A549 (cell line): Measurements from ENCODE around the gene RNF213. TPM values are rescaled to one million over a fixed set of nuclear protein-coding genes. Genes with fewer than 3 reads are reported as not detected.

Experiments
- ATAC-seq, 2 experiments: fragments of 200-7000 bp in 1 of 2; fragments of >200 bp in 1 of 2; cut with Nextera tagmentation in 1 of 2; cut with Tn5 transposase in 1 of 2; 3 replicates each; pipeline versions ENCODE4 v1.8.0 to v1.9.1; 2018 to 2020; ENCODE audit warnings: mild to moderate bottlenecking in 1 of 2, moderate library complexity in 1 of 2
- CTCF ChIA-PET: fragments of 300-600 bp; sonication (Branson Sonifier 250); formaldehyde crosslinking; extraction: SDS; loops from one replicate; lab custom pipeline; 2021; ENCODE audit warnings: antibody characterized with exemption, inconsistent platforms; lab: Yijun Ruan, JAX
- POLR2A ChIA-PET: fragments of 350-600 bp; formaldehyde crosslinking; extraction: SDS; loops from one replicate; lab custom pipeline; 2021; ENCODE audit warnings: antibody characterized with exemption, inconsistent platforms; lab: Yijun Ruan, JAX
- DNase-seq, 2 experiments: peaks; one replicate each; pipeline versions ENCODE4 v3.0.0 to v3.0.0-alpha.2; 2011 to 2016; ENCODE audit warnings: low read depth in 1 of 2, low spot score in 1 of 2
- FAIRE-seq: peaks from 2 replicates; lab custom pipeline; 2011; peaks lifted over from hg19 to GRCh38; lab: Jason Lieb, UNC
- H3K27ac ChIP-seq, 2 experiments: fragments of >200 bp; sonication (Bioruptor Twin); formaldehyde crosslinking; 3 replicates each; pipeline ENCODE4 v1.5.1; 2016 to 2017
- H3K4me1 ChIP-seq: fragments of >200 bp; sonication (Bioruptor Twin); formaldehyde crosslinking; 3 replicates; pipeline ENCODE4 v1.6.1; 2016
- H3K4me2 ChIP-seq: fragments of >200 bp; sonication (Bioruptor Twin); formaldehyde crosslinking; 3 replicates; pipeline ENCODE4 v1.6.1; 2016
- H3K4me3 ChIP-seq: fragments of >200 bp; sonication (Bioruptor Twin); formaldehyde crosslinking; 3 replicates; pipeline ENCODE4 v1.5.1; 2016
- H3K9me3 ChIP-seq: fragments of >200 bp; sonication (Bioruptor Twin); formaldehyde crosslinking; 3 replicates; pipeline ENCODE4 v1.6.1; 2016
- CHD2 ChIP-seq: fragments of 150-350 bp; IDR thresholded peaks from 2 replicates; pipeline ENCODE4 v1.6.1; 2014; ENCODE audit warnings: low read length; ENCODE audit not compliant: partially characterized antibody
- FOSB ChIP-seq: fragments of 250-450 bp; sonication (Bioruptor Pico); IDR thresholded peaks from 2 replicates; pipeline ENCODE4 v1.5.0; 2020; ENCODE audit warnings: mild to moderate bottlenecking, moderate library complexity
- HEYL ChIP-seq: fragments of 250-450 bp; sonication (Bioruptor Pico); IDR thresholded peaks from 2 replicates; pipeline ENCODE4 v1.8.0; 2021; ENCODE audit warnings: mild to moderate bottlenecking, moderate library complexity
- HOXB5 ChIP-seq: fragments of 250-450 bp; sonication (Bioruptor Pico); IDR thresholded peaks from 2 replicates; pipeline ENCODE4 v1.5.0; 2020; ENCODE audit warnings: mild to moderate bottlenecking, moderate library complexity
- NR3C1 ChIP-seq: fragments of >200 bp; sonication (Bioruptor Twin); formaldehyde crosslinking; IDR thresholded peaks from 3 replicates; pipeline ENCODE4 v1.6.1; 2017
- POLR2A ChIP-seq: IDR thresholded peaks from 2 replicates; pipeline ENCODE4 v1.6.1; 2012; ENCODE audit warnings: mild to moderate bottlenecking, low read length
- POLR2AphosphoS2 ChIP-seq: conservative IDR thresholded peaks from 2 replicates; pipeline ENCODE4 v1.6.1; 2012; ENCODE audit warnings: low read length, improper control_type of control experiment, inconsistent platforms
- RAD21 ChIP-seq, 2 experiments: fragments of >200 bp in 1 of 2; sonication (Bioruptor Twin) in 1 of 2; formaldehyde crosslinking in 1 of 2; IDR thresholded peaks in 1 of 2; conservative IDR thresholded peaks in 1 of 2; 2 replicates in 1 of 2; 3 replicates in 1 of 2; pipeline ENCODE4 v1.6.1; 2012 to 2018; ENCODE audit warnings: inconsistent platforms in 1 of 2
- RARB ChIP-seq: fragments of 250-450 bp; sonication (Bioruptor Pico); IDR thresholded peaks from 2 replicates; pipeline ENCODE4 v1.8.0; 2021; ENCODE audit warnings: mild to moderate bottlenecking, moderate library complexity
- RCOR1 ChIP-seq: fragments of 150-350 bp; IDR thresholded peaks from 2 replicates; pipeline ENCODE4 v1.6.1; 2014; ENCODE audit warnings: antibody characterized with exemption, low read length, low read depth
- RFX5 ChIP-seq: fragments of 450-650 bp; IDR thresholded peaks from 2 replicates; pipeline ENCODE4 v1.7.1; 2014; ENCODE audit warnings: antibody characterized with exemption, mild to moderate bottlenecking, moderate library complexity
- SMC3 ChIP-seq: fragments of >200 bp; sonication (Bioruptor Twin); formaldehyde crosslinking; IDR thresholded peaks from 3 replicates; pipeline ENCODE4 v1.6.1; 2018; ENCODE audit warnings: inconsistent platforms
- SREBF2 ChIP-seq: fragments of 450-650 bp; IDR thresholded peaks from 2 replicates; pipeline ENCODE4 v1.6.1; 2014; ENCODE audit warnings: mild to moderate bottlenecking, moderate library complexity
- TFCP2L1 ChIP-seq: fragments of 250-450 bp; sonication (Bioruptor Pico); IDR thresholded peaks from 2 replicates; pipeline ENCODE4 v1.5.0; 2021; ENCODE audit warnings: mild to moderate bottlenecking
- ZNF302 ChIP-seq: fragments of 250-450 bp; sonication (Bioruptor Pico); IDR thresholded peaks from 2 replicates; pipeline ENCODE4 v1.9.0; 2021; ENCODE audit warnings: inconsistent platforms, mild to moderate bottlenecking, moderate library complexity
- WGBS: methylation state at CpG from one replicate; pipeline ENCODE4 v1.1.6; 2017; ENCODE audit errors: missing lambda C conversion rate; 5-methylcytosine and 5-hydroxymethylcytosine counted together
- polyA plus RNA-seq, 4 experiments: library from polyadenylated mRNA; depleted of rRNA in 3 of 4; stranded (reverse); fragments of >200 nt; fragmentation: RNase III in 1 of 4; extraction: RNeasy Plus Mini Kit Qiagen cat#74134 plus additional on column Dnase treatment in 1 of 4; gene quantifications; 2 replicates in 3 of 4; 3 replicates in 1 of 4; pipeline ENCODE4 v1.2.3, GENCODE V29; 2011 to 2017
- TF ChIP-seq, protein P1 (sequence below): fragments of 450-650 bp; IDR thresholded peaks from 2 replicates; pipeline ENCODE4 v1.6.1; 2014; ENCODE audit warnings: antibody characterized with exemption
- TF ChIP-seq, protein P2 (sequence below): fragments of >200 bp; sonication (Bioruptor Twin); formaldehyde crosslinking; IDR thresholded peaks from 2 replicates; pipeline ENCODE4 v1.6.1; 2016
- TF ChIP-seq, protein P3 (sequence below): fragments of 200-600 bp; sonication (generic); IDR thresholded peaks from 2 replicates; pipeline ENCODE4 v1.6.1; 2016; ENCODE audit warnings: antibody characterized with exemption, mild to moderate bottlenecking, moderate library complexity
- TF ChIP-seq, protein P4 (sequence below): IDR thresholded peaks from 2 replicates; pipeline ENCODE4 v1.6.1; 2012

RNF213 gene
- polyA plus RNA-seq, 2 of the 4 experiments (the other 2 are of a cell fraction) = 59.1 to 127 TPM

DNA sequence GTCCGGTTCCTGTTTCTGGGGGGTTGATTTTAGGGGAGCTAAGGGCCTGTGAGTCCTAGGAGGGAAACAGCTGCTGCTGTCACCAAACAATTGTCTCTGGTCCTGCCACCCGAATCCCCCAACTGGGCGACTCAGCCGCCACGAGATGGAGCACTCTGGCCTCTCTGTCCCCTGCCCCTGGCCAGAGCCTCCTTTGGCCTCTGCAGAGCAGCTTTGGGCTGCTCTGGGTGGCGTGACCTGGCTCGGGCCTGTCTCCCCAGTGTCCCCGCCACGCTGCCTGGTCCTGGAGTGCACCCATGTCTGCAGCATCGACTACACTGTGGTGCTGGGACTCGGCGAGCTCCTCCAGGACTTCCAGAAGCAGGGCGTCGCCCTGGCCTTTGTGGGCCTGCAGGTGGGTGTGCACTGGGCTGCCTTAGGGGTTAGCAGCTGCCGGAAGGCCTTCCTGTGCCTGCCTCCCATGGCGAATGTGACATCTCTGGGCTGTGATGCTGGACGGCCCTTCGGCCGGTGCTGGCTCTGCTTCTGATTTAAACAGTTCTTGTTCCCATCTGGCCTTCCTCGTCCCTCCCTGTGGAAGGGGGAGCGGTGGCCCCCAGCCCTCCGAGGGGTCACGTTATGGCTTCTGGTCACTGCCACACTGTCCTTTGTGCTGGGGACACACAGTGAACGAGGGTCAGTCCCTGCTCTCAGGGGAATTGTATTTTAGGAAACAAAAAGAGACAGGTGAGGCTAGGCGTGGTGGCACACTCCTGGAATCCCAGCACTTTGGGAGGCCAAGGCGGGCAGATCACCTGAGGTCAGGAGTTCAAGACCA lies 11.6 kb upstream of the RNF213 start:
- ChIA-PET CTCF (interaction anchor here (1.1 to 2.8 kb wide), 3 partner anchors 148 to 241 kb away, joined by 5 to 12 read pairs (median 8); partner anchors contain the start of gene GAA), POLR2A (no interaction called here)
- DNase-seq (no peak), FAIRE-seq (no peak), ATAC-seq (peak; percentile 19 to 29; a peak in 4 of 6 replicates)
- peaks cover 22% of the 10 kb centered on the region for H3K4me1 ChIP-seq
- no peak overlapping the region for H3K4me2 ChIP-seq
- 79% methylated on average over 24 of the region's 26 CpGs for WGBS
- 0 out of 6 replicates have a peak overlapping the region, but pooled peaks of 1 of the 2 experiments have one; percentile 11 for H3K27ac ChIP-seq
- TF ChIP-seq RAD21 (conservative IDR thresholded peaks at IDR 0.05 in 1 of 2, IDR thresholded peaks at IDR 0.05 in 1 of 2) (peak in 1 of 2 experiments; percentile 36; a peak in 1 of 5 replicates), NR3C1 (no peak)
- H3K4me3 ChIP-seq = no peak overlapping the region
- H3K9me3 ChIP-seq = no peaks in the 10 kb centered on the region

DNA sequence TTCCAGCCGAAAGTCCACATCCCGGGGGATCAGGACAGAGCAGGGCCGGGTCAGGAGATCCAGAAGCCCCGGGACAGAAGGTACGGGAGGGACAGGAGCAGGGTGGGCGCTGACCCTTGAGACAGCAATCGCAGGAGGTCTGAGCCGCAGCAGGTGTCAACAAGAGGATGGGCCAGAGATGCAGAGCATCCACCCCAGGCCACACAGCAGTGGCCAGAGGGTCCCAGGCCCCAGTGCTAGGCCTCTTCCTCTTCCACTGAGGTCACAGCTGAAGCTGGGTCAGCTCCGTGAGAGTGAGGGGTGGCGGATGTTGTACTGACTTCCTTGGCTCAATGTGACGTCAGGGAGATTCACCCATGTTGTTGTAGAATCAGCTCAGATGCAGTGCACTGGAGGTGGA lies 8.7 kb upstream of the RNF213 start:
- ATAC-seq = no peak
- Histone ChIP-seq H3K4me1 (peaks cover 45% of the 10 kb centered on the region), H3K4me2 (no peak overlapping the region), H3K4me3 (no peak overlapping the region), H3K9me3 (no peaks in the 10 kb centered on the region), H3K27ac (peak overlapping the region; percentile 94 to 99; a peak in 5 of 6 replicates)
- TF ChIP-seq, protein P1, sequence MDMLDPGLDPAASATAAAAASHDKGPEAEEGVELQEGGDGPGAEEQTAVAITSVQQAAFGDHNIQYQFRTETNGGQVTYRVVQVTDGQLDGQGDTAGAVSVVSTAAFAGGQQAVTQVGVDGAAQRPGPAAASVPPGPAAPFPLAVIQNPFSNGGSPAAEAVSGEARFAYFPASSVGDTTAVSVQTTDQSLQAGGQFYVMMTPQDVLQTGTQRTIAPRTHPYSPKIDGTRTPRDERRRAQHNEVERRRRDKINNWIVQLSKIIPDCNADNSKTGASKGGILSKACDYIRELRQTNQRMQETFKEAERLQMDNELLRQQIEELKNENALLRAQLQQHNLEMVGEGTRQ = no peak
- TF ChIP-seq POLR2AphosphoS2 (no peak), SREBF2 (no peak), ZNF302 (no peak), SMC3 (no peak), RCOR1 (no peak), TFCP2L1 (CRISPR knock-in tag) (no peak), FOSB (no peak), CHD2 (no peak), POLR2A (no peak), HEYL (CRISPR knock-in tag) (no peak), RFX5 (no peak), RARB (CRISPR knock-in tag) (no peak), HOXB5 (no peak)
- TF ChIP-seq, protein P2, sequence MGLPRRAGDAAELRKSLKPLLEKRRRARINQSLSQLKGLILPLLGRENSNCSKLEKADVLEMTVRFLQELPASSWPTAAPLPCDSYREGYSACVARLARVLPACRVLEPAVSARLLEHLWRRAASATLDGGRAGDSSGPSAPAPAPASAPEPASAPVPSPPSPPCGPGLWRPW = no peak
- TF ChIP-seq, protein P3, sequence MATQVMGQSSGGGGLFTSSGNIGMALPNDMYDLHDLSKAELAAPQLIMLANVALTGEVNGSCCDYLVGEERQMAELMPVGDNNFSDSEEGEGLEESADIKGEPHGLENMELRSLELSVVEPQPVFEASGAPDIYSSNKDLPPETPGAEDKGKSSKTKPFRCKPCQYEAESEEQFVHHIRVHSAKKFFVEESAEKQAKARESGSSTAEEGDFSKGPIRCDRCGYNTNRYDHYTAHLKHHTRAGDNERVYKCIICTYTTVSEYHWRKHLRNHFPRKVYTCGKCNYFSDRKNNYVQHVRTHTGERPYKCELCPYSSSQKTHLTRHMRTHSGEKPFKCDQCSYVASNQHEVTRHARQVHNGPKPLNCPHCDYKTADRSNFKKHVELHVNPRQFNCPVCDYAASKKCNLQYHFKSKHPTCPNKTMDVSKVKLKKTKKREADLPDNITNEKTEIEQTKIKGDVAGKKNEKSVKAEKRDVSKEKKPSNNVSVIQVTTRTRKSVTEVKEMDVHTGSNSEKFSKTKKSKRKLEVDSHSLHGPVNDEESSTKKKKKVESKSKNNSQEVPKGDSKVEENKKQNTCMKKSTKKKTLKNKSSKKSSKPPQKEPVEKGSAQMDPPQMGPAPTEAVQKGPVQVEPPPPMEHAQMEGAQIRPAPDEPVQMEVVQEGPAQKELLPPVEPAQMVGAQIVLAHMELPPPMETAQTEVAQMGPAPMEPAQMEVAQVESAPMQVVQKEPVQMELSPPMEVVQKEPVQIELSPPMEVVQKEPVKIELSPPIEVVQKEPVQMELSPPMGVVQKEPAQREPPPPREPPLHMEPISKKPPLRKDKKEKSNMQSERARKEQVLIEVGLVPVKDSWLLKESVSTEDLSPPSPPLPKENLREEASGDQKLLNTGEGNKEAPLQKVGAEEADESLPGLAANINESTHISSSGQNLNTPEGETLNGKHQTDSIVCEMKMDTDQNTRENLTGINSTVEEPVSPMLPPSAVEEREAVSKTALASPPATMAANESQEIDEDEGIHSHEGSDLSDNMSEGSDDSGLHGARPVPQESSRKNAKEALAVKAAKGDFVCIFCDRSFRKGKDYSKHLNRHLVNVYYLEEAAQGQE = no peak
- TF ChIP-seq, protein P4, sequence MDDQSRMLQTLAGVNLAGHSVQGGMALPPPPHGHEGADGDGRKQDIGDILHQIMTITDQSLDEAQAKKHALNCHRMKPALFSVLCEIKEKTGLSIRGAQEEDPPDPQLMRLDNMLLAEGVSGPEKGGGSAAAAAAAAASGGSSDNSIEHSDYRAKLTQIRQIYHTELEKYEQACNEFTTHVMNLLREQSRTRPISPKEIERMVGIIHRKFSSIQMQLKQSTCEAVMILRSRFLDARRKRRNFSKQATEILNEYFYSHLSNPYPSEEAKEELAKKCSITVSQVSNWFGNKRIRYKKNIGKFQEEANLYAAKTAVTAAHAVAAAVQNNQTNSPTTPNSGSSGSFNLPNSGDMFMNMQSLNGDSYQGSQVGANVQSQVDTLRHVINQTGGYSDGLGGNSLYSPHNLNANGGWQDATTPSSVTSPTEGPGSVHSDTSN = no peak
- CTCF ChIA-PET = interaction anchor here (0.6 to 5.7 kb wide), 23 partner anchors 8 to 407 kb away, joined by 3 to 46 read pairs (median 7); partner anchors contain the start of gene GAA
- POLR2A ChIA-PET = interaction anchor here (0.8 kb wide), 2 partner anchors 106 to 151 kb away, joined by 3 to 5 read pairs; partner anchors contain the start of gene GAA
- FAIRE-seq = no peak
- 92% methylated on average over 11 of the region's 11 CpGs for WGBS
- no peak for DNase-seq
